Stimulated activated CD8-positive, alpha-beta memory T cell treated with anti-CD3 and anti-CD28 coated beads, Interleukin-4, amount 100 ng/mL, for 24 hours (primary cell): ENCODE data around the gene DSCAM.

Experiments
- DNase-seq: peaks from one replicate; pipeline ENCODE4 v3.0.0-alpha.2; 2020; ENCODE audit warnings: low read depth

DSCAM gene

GRCh38 chr21:40707656-40708244 is 139.2 kb downstream of the DSCAM start:
- no peak for DNase-seq

GRCh38 chr21:40706806-40707655 is 139.9 kb downstream of the DSCAM start:
- DNase-seq, result no peak

GRCh38 chr21:40706176-40706575 is 140.8 kb downstream of the DSCAM start:
- DNase-seq, result no peak

GRCh38 chr21:40704141-40704540 is 142.8 kb downstream of the DSCAM start:
- no peak for DNase-seq

GRCh38 chr21:40699366-40699765 is 147.6 kb downstream of the DSCAM start:
- no peak for DNase-seq

- no peak for DNase-seq
Measured at GRCh38 chr21:40696246-40696645, 150.7 kb downstream of the DSCAM start.

GRCh38 chr21:40689840-40690360 is 157.1 kb downstream of the DSCAM start:
- no peak for DNase-seq

- no peak for DNase-seq
Measured at GRCh38 chr21:40689217-40689616, 157.7 kb downstream of the DSCAM start.

GRCh38 chr21:40688106-40688864 is 158.7 kb downstream of the DSCAM start:
- no peak for DNase-seq

- DNase-seq, result no peak
Measured at GRCh38 chr21:40687625-40688024, 159.3 kb downstream of the DSCAM start.

- no peak for DNase-seq
Measured at GRCh38 chr21:40686526-40686925, 160.4 kb downstream of the DSCAM start.

GRCh38 chr21:40685141-40685540 is 161.8 kb downstream of the DSCAM start:
- DNase-seq, result no peak

- DNase-seq, result no peak
Measured at GRCh38 chr21:40684726-40685125, 162.2 kb downstream of the DSCAM start.

- DNase-seq, result no peak
Measured at GRCh38 chr21:40683349-40683748, 163.6 kb downstream of the DSCAM start.

GRCh38 chr21:40681164-40681859 is 165.6 kb downstream of the DSCAM start:
- DNase-seq, result no peak

- DNase-seq, result no peak
Measured at GRCh38 chr21:40680311-40680710, 166.6 kb downstream of the DSCAM start.

GRCh38 chr21:40678681-40679284 is 168.2 kb downstream of the DSCAM start:
- DNase-seq, result no peak

- no peak for DNase-seq
Measured at GRCh38 chr21:40675017-40675416, 171.9 kb downstream of the DSCAM start.

GRCh38 chr21:40672602-40673001 is 174.4 kb downstream of the DSCAM start:
- DNase-seq, result no peak

GRCh38 chr21:40671716-40672115 is 175.2 kb downstream of the DSCAM start:
- DNase-seq, result no peak

GRCh38 chr21:40668555-40669275 is 178.2 kb downstream of the DSCAM start:
- DNase-seq, result no peak
